ENCODE measurements around the gene NAPA.

- TF ChIP-seq POLR2A (IDR thresholded peaks at IDR 0.05), result no peak
- no peak for TF ChIP-seq CTCF (IDR thresholded peaks at IDR 0.05)
Observed at GRCh38 chr19:47444388-47444821, 70.5 kb downstream of the NAPA start.

Measured in testis (tissue), 2 donors.